Natural killer cell treated with Interleukin-12 subunit alpha and Interleukin-12 subunit beta and Interleukin-15 and Interleukin-18, amount 100 ng/mL, for 72 hours (primary cell): ENCODE results near the gene SEPSECS. TPM values are rescaled to one million over a fixed set of nuclear protein-coding genes. Genes with fewer than 3 reads are reported as not detected.

ENCODE experiments used
- ATAC-seq, 2 donors: fragments of 150-1000 bp; cut with Tn5 transposase in 1 of 2; sonication (Bioruptor Pico), chemical (Tn5 transposase) in 1 of 2; 2 replicates each; pipeline ENCODE4 v1.10.0; 2021
- DNase-seq: peaks from one replicate; pipeline ENCODE4 v3.0.0; 2022; ENCODE audit warnings: low spot score
- H3K27ac Mint-ChIP-seq, 2 donors: 1 replicate in 1 of 2; 2 replicates in 1 of 2; pipeline ENCODE4 v1.8.0; 2022; ENCODE audit warnings: mixed read lengths in 2 of 2, mild to moderate bottlenecking in 1 of 2, moderate library complexity in 1 of 2
- H3K27me3 Mint-ChIP-seq, 2 donors: 1 replicate in 1 of 2; 2 replicates in 1 of 2; pipeline ENCODE4 v1.8.0; 2022; ENCODE audit warnings: mixed read lengths in 2 of 2
- H3K36me3 Mint-ChIP-seq: one replicate; pipeline ENCODE4 v1.8.0; 2022; ENCODE audit warnings: mixed read lengths
- H3K4me1 Mint-ChIP-seq, 2 donors: 1 replicate in 1 of 2; 2 replicates in 1 of 2; pipeline ENCODE4 v1.8.0; 2022; ENCODE audit warnings: low read depth in 2 of 2, mixed read lengths in 2 of 2, mild to moderate bottlenecking in 1 of 2
- H3K4me3 Mint-ChIP-seq: one replicate; pipeline ENCODE4 v1.8.0; 2022; ENCODE audit warnings: mixed read lengths
- H3K9me3 Mint-ChIP-seq: 2 replicates; pipeline ENCODE4 v1.8.0; 2022; ENCODE audit warnings: mixed read lengths
- total RNA-seq, 2 donors: library from RNA; stranded (reverse); gene quantifications; one replicate each; pipeline ENCODE4 v1.2.3, GENCODE V29; 2022

The SEPSECS gene
- total RNA-seq, 2 donors from 2014 or later: 11.3 to 11.7 TPM

GRCh38 chr4:25110527-25111329 lies 49.5 kb downstream of the SEPSECS start:
- peaks cover 3 to 5% of the 10 kb centered on the region in 2 donors for H3K27me3 Mint-ChIP-seq
- no peak overlapping the region for H3K27ac Mint-ChIP-seq
- H3K4me3 Mint-ChIP-seq: no peak overlapping the region
- no peaks in the 10 kb centered on the region for H3K4me1 Mint-ChIP-seq
- DNase-seq (no peak), ATAC-seq (no peak)
- no peaks in the 10 kb centered on the region for H3K9me3 Mint-ChIP-seq
- H3K36me3 Mint-ChIP-seq: no peaks in the 10 kb centered on the region

- no peak for DNase-seq
- Mint-ChIP-seq H3K9me3 (no peaks in the 10 kb centered on the region), H3K36me3 (no peaks in the 10 kb centered on the region), H3K4me3 (no peak overlapping the region), H3K4me1 (no peaks in the 10 kb centered on the region), H3K27me3 (peaks cover 5% of the 10 kb centered on the region in 2 donors), H3K27ac (no peak overlapping the region)
- no peak for ATAC-seq
Measured at GRCh38 chr4:25109511-25109910, 50.7 kb downstream of the SEPSECS start.

GRCh38 chr4:25108556-25108955 lies 51.7 kb downstream of the SEPSECS start:
- DNase-seq (no peak), ATAC-seq (peak; percentile 7 to 40)
- no peak overlapping the region for H3K27ac Mint-ChIP-seq
- H3K9me3 Mint-ChIP-seq: no peaks in the 10 kb centered on the region
- H3K36me3 Mint-ChIP-seq: no peaks in the 10 kb centered on the region
- H3K4me3 Mint-ChIP-seq: no peak overlapping the region
- H3K27me3 Mint-ChIP-seq: peaks cover 4 to 5% of the 10 kb centered on the region in 2 donors
- no peaks in the 10 kb centered on the region for H3K4me1 Mint-ChIP-seq

GRCh38 chr4:25107827-25108516 lies 52.3 kb downstream of the SEPSECS start:
- Mint-ChIP-seq H3K4me1 (no peaks in the 10 kb centered on the region), H3K36me3 (no peaks in the 10 kb centered on the region), H3K27ac (no peak overlapping the region), H3K4me3 (no peak overlapping the region), H3K9me3 (no peaks in the 10 kb centered on the region), H3K27me3 (peaks cover 2 to 5% of the 10 kb centered on the region in 2 donors)
- ATAC-seq (no peak), DNase-seq (no peak)

GRCh38 chr4:25106363-25107151 lies 53.7 kb downstream of the SEPSECS start:
- peaks cover under 1% of the 10 kb centered on the region for H3K36me3 Mint-ChIP-seq
- no peak for ATAC-seq
- no peak overlapping the region for H3K4me3 Mint-ChIP-seq
- H3K27me3 Mint-ChIP-seq: peaks cover 2 to 9% of the 10 kb centered on the region in 2 donors
- H3K4me1 Mint-ChIP-seq: no peaks in the 10 kb centered on the region
- H3K27ac Mint-ChIP-seq: no peak overlapping the region
- no peak for DNase-seq
- no peaks in the 10 kb centered on the region for H3K9me3 Mint-ChIP-seq

- H3K36me3 Mint-ChIP-seq: peaks cover 5% of the 10 kb centered on the region
- H3K4me1 Mint-ChIP-seq: no peaks in the 10 kb centered on the region
- peaks cover 8 to 21% of the 10 kb centered on the region in 2 donors for H3K27me3 Mint-ChIP-seq
- H3K4me3 Mint-ChIP-seq: no peak overlapping the region
- DNase-seq: no peak
- ATAC-seq: no peak
- no peaks in the 10 kb centered on the region for H3K9me3 Mint-ChIP-seq
- H3K27ac Mint-ChIP-seq: no peak overlapping the region
Measured at GRCh38 chr4:25104591-25104990, 55.7 kb downstream of the SEPSECS start.

GRCh38 chr4:25103418-25103817 lies 56.8 kb downstream of the SEPSECS start:
- ATAC-seq: no peak
- Mint-ChIP-seq H3K27me3 (peaks cover 11 to 27% of the 10 kb centered on the region in 2 donors), H3K36me3 (peaks cover 5% of the 10 kb centered on the region), H3K9me3 (no peaks in the 10 kb centered on the region), H3K27ac (no peak overlapping the region), H3K4me3 (no peak overlapping the region), H3K4me1 (no peaks in the 10 kb centered on the region)
- DNase-seq: no peak

GRCh38 chr4:25101836-25102235 lies 58.4 kb downstream of the SEPSECS start:
- H3K36me3 Mint-ChIP-seq: peaks cover 5% of the 10 kb centered on the region
- ATAC-seq (no peak), DNase-seq (no peak)
- H3K4me1 Mint-ChIP-seq: no peaks in the 10 kb centered on the region
- H3K4me3 Mint-ChIP-seq: no peak overlapping the region
- no peak overlapping the region for H3K27ac Mint-ChIP-seq
- no peaks in the 10 kb centered on the region for H3K9me3 Mint-ChIP-seq
- H3K27me3 Mint-ChIP-seq: peaks cover 16 to 32% of the 10 kb centered on the region in 2 donors

GRCh38 chr4:25100710-25101109 lies 59.5 kb downstream of the SEPSECS start:
- peaks cover 16 to 28% of the 10 kb centered on the region in 2 donors for H3K27me3 Mint-ChIP-seq
- DNase-seq (no peak), ATAC-seq (no peak)
- no peaks in the 10 kb centered on the region for H3K4me1 Mint-ChIP-seq
- no peak overlapping the region for H3K4me3 Mint-ChIP-seq
- peaks cover 5% of the 10 kb centered on the region for H3K36me3 Mint-ChIP-seq
- H3K27ac Mint-ChIP-seq: no peak overlapping the region
- no peaks in the 10 kb centered on the region for H3K9me3 Mint-ChIP-seq

GRCh38 chr4:25100021-25100555 lies 60.2 kb downstream of the SEPSECS start:
- H3K9me3 Mint-ChIP-seq: no peaks in the 10 kb centered on the region
- peaks cover 16 to 28% of the 10 kb centered on the region in 2 donors for H3K27me3 Mint-ChIP-seq
- no peak for ATAC-seq
- no peak overlapping the region for H3K27ac Mint-ChIP-seq
- H3K4me1 Mint-ChIP-seq: no peaks in the 10 kb centered on the region
- H3K36me3 Mint-ChIP-seq: peaks cover 5% of the 10 kb centered on the region
- H3K4me3 Mint-ChIP-seq: no peak overlapping the region
- no peak for DNase-seq

- no peak for ATAC-seq
- H3K9me3 Mint-ChIP-seq: no peaks in the 10 kb centered on the region
- no peaks in the 10 kb centered on the region for H3K4me1 Mint-ChIP-seq
- no peak overlapping the region for H3K27ac Mint-ChIP-seq
- H3K4me3 Mint-ChIP-seq: no peak overlapping the region
- H3K36me3 Mint-ChIP-seq: peaks cover 5% of the 10 kb centered on the region
- no peak for DNase-seq
- H3K27me3 Mint-ChIP-seq: peaks cover 15 to 28% of the 10 kb centered on the region in 2 donors
Measured at GRCh38 chr4:25098964-25099891, 61.0 kb downstream of the SEPSECS start.

GRCh38 chr4:25096981-25097443 lies 63.2 kb downstream of the SEPSECS start:
- ATAC-seq (no peak), DNase-seq (no peak)
- H3K27ac Mint-ChIP-seq: no peak overlapping the region
- H3K27me3 Mint-ChIP-seq: peaks cover 19 to 28% of the 10 kb centered on the region in 2 donors
- peaks cover 4% of the 10 kb centered on the region for H3K9me3 Mint-ChIP-seq
- H3K36me3 Mint-ChIP-seq: peaks cover 12% of the 10 kb centered on the region
- H3K4me1 Mint-ChIP-seq: no peaks in the 10 kb centered on the region
- no peak overlapping the region for H3K4me3 Mint-ChIP-seq
